ENCODE measurements around the gene IDH1. TPM values are rescaled to one million over a fixed set of nuclear protein-coding genes. Genes with fewer than 3 reads are reported as not detected.
A peak's percentile ranks its signal among the peaks of the same experiment; 100 is the strongest.

The IDH1 gene
- 87.1 TPM for polyA plus RNA-seq (2012; ENCODE audit: insufficient read depth, insufficient read length, low read depth)

DNA sequence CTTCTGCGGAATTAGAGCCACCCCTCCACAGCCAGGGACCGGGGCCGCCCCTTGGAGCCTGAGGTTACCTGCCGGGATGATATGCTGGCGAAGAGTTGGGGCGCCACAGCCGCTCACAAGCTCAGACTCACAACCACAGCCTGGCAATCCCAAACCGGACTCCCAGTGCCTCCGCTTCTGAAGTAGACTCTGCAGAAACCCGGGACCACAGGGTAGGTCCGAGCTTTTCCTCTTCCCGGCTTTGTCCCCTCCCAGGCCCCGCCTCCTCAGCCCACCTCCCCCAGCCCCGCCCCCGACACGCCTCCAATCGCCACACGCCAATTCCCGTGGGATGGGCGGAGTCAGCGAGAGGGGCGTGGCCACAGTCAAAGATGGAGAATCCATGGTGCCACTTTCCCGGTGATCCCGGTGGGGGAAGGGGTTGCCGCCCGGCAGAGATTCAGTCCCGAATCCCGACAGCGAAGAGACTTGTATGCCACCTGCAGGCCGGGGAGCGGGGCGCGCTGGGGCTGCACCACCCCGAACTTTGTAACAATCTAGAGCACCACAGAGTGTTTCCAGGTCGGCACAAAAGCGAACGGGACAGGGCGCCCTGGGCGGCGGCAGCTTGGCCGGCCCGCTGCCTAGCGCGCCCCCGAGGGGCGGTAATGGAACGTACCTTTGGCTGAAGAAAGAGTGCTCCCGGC is at the start of gene IDH1:
TSS of gene IDH1 (minus strand) at position 201 of the 686 bp plus-strand sequence. CDS start 3,520 bp downstream, outside the sequence.
- Histone ChIP-seq H3K4me1 (no peaks in the 10 kb centered on the region), H3K27me3 (no peaks in the 10 kb centered on the region), H3K4me3 (ENCODE audit: low read depth, low read length) (peak within 1 kb of the TSS; percentile 91), H3K9me3 (no peaks in the 10 kb centered on the region), H3K36me3 (0 out of 2 replicates have a peak, but pooled peaks cover 3% of the 10 kb centered on the region)
- TF ChIP-seq, protein P1, sequence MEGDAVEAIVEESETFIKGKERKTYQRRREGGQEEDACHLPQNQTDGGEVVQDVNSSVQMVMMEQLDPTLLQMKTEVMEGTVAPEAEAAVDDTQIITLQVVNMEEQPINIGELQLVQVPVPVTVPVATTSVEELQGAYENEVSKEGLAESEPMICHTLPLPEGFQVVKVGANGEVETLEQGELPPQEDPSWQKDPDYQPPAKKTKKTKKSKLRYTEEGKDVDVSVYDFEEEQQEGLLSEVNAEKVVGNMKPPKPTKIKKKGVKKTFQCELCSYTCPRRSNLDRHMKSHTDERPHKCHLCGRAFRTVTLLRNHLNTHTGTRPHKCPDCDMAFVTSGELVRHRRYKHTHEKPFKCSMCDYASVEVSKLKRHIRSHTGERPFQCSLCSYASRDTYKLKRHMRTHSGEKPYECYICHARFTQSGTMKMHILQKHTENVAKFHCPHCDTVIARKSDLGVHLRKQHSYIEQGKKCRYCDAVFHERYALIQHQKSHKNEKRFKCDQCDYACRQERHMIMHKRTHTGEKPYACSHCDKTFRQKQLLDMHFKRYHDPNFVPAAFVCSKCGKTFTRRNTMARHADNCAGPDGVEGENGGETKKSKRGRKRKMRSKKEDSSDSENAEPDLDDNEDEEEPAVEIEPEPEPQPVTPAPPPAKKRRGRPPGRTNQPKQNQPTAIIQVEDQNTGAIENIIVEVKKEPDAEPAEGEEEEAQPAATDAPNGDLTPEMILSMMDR (IDR thresholded peaks at IDR 0.05; ENCODE audit: low read depth, low read length), result peak; percentile 70
- DNase-seq, result peak; percentile 99

DNA sequence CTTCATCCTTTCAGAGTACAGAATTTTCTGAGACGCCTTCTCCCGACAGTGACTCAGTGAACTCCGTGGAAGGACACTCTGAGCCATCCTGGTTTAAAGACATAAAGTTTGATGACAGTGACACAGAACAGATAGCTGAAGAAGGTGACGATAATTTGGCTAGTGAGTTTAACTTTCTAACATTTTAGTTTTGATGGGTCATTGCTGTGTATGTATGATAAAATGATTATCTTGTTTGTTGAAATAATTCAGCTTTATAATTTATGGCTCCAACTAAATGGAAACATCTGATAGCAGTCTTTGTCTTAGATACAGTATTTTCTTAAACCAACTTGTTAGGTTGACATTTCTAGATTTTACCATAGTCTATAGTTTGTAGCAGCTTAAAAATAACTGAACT is 49.3 kb upstream of the IDH1 start:
- no peaks in the 10 kb centered on the region for H3K27me3 ChIP-seq
- no peaks in the 10 kb centered on the region for H3K9me3 ChIP-seq
- peaks cover 43% of the 10 kb centered on the region for H3K36me3 ChIP-seq
- H3K4me1 ChIP-seq, result no peaks in the 10 kb centered on the region
- no peak for DNase-seq
- TF ChIP-seq, protein P1 (IDR thresholded peaks at IDR 0.05; ENCODE audit: low read depth, low read length), result no peak
- no peak overlapping the region for H3K4me3 ChIP-seq (ENCODE audit: low read depth, low read length)

DNA sequence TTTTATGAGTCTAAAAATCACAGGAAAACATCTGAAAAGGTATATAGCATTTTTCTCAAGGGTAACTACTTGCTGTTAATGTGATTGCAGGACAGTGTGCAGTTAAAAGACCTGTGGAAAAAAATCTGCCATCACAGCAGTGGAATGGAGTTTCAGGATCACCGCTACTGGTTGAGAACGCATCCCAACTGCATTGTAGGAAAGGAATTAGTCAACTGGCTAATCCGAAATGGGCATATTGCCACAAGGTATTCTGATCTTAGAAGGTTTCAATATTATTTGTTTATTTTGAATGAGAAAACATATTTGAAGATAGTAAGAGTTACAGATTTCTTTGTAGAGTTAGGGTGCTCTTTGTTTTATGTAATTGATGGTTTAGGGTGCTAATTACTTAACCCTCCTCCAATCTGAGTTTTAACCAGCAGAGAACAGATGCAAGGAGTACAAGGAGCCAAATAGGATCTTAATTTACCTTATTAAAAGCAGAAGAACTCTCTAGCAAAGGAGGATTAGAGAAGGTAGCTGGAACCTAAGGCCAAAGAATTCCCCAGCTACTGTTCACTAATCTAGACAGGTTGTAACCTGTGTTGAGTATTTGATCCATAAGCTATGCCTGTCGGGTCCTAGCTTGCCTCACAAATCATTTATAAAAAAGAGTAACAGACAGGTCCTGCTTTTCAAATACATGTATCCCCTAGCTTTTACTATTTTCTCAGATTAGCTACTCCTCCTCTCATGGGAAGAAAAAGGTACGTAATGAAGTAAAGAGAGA is 46.2 kb upstream of the IDH1 start:
- Histone ChIP-seq H3K4me3 (ENCODE audit: low read depth, low read length) (no peak overlapping the region), H3K27me3 (no peaks in the 10 kb centered on the region), H3K36me3 (peaks cover 43% of the 10 kb centered on the region), H3K9me3 (no peaks in the 10 kb centered on the region), H3K4me1 (no peaks in the 10 kb centered on the region)
- no peak for DNase-seq
- TF ChIP-seq, protein P1 (IDR thresholded peaks at IDR 0.05; ENCODE audit: low read depth, low read length), result no peak

DNA sequence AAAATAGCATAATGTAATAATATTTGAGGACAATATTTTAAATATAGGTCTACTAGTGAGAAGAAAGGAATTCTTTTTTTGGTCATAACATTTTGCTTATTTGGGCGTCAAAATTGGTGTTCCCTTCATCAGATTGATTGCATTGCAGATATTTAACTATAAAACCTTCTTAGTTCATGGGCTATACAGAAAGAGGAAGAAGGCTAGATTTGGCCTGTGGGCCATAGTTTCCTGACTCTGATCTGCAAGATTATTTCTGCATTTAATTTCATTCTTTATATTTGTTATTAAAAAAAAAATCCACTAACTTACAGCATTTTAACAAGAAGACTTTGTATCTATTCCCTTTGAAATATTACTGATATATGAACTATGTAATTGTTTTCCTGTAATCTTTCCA is 43.1 kb upstream of the IDH1 start:
- H3K9me3 ChIP-seq, result no peaks in the 10 kb centered on the region
- TF ChIP-seq, protein P1 (IDR thresholded peaks at IDR 0.05; ENCODE audit: low read depth, low read length), result no peak
- no peaks in the 10 kb centered on the region for H3K27me3 ChIP-seq
- DNase-seq, result no peak
- no peaks in the 10 kb centered on the region for H3K4me1 ChIP-seq
- peaks cover 33% of the 10 kb centered on the region for H3K36me3 ChIP-seq
- H3K4me3 ChIP-seq (ENCODE audit: low read depth, low read length), result no peak overlapping the region

DNA sequence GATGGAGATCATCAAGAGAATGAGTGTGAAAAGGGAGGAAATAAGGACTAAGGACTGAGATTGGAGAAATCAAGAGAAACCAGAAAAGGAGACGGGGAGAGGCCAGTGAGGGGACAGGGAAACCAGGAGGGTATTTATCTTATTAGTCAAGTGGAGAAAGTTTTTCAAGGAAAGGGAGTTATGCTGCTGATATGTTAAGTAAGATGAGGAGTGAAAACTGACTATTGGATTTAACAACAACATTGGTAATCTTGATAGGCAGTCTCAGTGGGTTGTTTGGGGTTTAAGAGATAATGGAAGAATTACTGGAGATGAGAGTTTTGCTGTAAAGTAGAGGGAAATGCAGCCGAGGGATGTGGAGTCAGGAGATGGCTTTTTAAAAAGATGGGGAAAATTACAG is 41.7 kb upstream of the IDH1 start:
- H3K9me3 ChIP-seq, result no peaks in the 10 kb centered on the region
- H3K27me3 ChIP-seq, result no peaks in the 10 kb centered on the region
- TF ChIP-seq, protein P1 (IDR thresholded peaks at IDR 0.05; ENCODE audit: low read depth, low read length), result no peak
- H3K36me3 ChIP-seq, result peaks cover 22% of the 10 kb centered on the region
- no peak for DNase-seq
- no peak overlapping the region for H3K4me3 ChIP-seq (ENCODE audit: low read depth, low read length)
- H3K4me1 ChIP-seq, result no peaks in the 10 kb centered on the region

DNA sequence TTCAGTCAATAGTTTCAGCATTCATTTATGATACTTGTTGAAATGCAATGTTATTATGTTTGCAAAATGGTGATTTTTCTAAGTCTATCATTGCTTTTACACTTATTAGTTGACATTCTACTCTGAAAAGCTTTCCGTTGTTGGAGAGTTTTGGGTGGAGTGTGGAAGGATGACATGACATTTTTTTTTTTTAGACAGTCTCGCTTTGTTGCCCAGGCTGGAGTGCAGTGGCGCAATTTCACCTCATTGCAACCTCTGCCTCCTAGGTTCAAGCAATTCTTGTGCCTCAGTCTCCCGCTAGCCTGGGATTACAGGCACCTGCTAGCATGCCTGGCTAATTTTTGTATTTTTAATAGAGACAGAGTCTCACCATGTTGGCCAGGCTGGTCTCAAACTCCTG is 41.0 kb upstream of the IDH1 start:
- no peaks in the 10 kb centered on the region for H3K4me1 ChIP-seq
- H3K27me3 ChIP-seq, result no peaks in the 10 kb centered on the region
- H3K4me3 ChIP-seq (ENCODE audit: low read depth, low read length), result no peak overlapping the region
- peaks cover 22% of the 10 kb centered on the region for H3K36me3 ChIP-seq
- TF ChIP-seq, protein P1 (IDR thresholded peaks at IDR 0.05; ENCODE audit: low read depth, low read length), result no peak
- no peak for DNase-seq
- H3K9me3 ChIP-seq, result no peaks in the 10 kb centered on the region
